K562 (cell line): ENCODE measurements around the gene NIPSNAP3A. TPM values are rescaled to one million over a fixed set of nuclear protein-coding genes. Genes with fewer than 3 reads are reported as not detected.
A peak's percentile ranks its signal among the peaks of the same experiment; 100 is the strongest.

Source experiments
- ATAC-seq: fragments of 200-7000 bp; cut with Tn5 transposase; 3 replicates; pipeline ENCODE4 v1.9.1; 2020; ENCODE audit warnings: moderate library complexity
- BruUV-seq: library from RNA; stranded (reverse); fragments of 400-500 nt; replicated peaks from 2 replicates; lab custom pipeline; 2021; lab: Mats Ljungman, UMichigan
- CTCF ChIA-PET: fragments of 300-600 bp; formaldehyde crosslinking; extraction: SDS; loops from one replicate; lab custom pipeline; 2021; ENCODE audit warnings: low intra/inter-chr PET ratio; lab: Yijun Ruan, JAX
- POLR2A ChIA-PET: fragments of 300-600, 350-650 bp; sonication (Branson Sonifier 250); formaldehyde crosslinking; extraction: SDS; loops from one replicate; lab custom pipeline; 2021; ENCODE audit warnings: antibody characterized with exemption, inconsistent platforms; lab: Yijun Ruan, JAX
- DNase-seq, 4 experiments: peaks; one replicate each; pipeline versions ENCODE4 v3.0.0 to v3.0.0-alpha.2; 2011 to 2018; ENCODE audit warnings: low spot score in 3 of 4, mixed read lengths in 3 of 4; ENCODE audit errors: extremely low read depth in 1 of 4
- FAIRE-seq: peaks from 2 replicates; lab custom pipeline; 2011; peaks lifted over from hg19 to GRCh38; lab: Jason Lieb, UNC
- H2AFZ ChIP-seq: 2 replicates; pipeline ENCODE4 v1.6.0; 2011; ENCODE audit warnings: low read depth, low read length, control low read depth, inconsistent platforms
- H3K27ac ChIP-seq: fragments of 200-600 bp; 3 replicates; pipeline ENCODE4 v1.8.0; 2011; ENCODE audit warnings: low read depth, mild to moderate bottlenecking, control low read depth, inconsistent platforms, low read length, moderate library complexity, mixed read lengths; ENCODE audit errors: extremely low read depth
- H3K27me3 ChIP-seq, 2 experiments: fragments of 300-600 bp in 1 of 2; 2 replicates in 1 of 2; 3 replicates in 1 of 2; pipeline versions ENCODE4 v1.6.0 to v1.8.0; 2011; ENCODE audit warnings: inconsistent platforms in 2 of 2, low read length in 2 of 2, mild to moderate bottlenecking in 1 of 2, mixed read lengths in 1 of 2, moderate library complexity in 1 of 2; ENCODE audit not compliant: control insufficient read depth in 2 of 2, insufficient read depth in 2 of 2
- H3K36me3 ChIP-seq: fragments of 300-600 bp; 3 replicates; pipeline ENCODE4 v1.8.0; 2011; ENCODE audit warnings: mild to moderate bottlenecking, low read length, inconsistent platforms; ENCODE audit not compliant: control insufficient read depth, insufficient read depth
- H3K4me1 ChIP-seq, 2 experiments: fragments of 200-600 bp in 1 of 2; replicated peaks in 1 of 2; 2 replicates in 1 of 2; 3 replicates in 1 of 2; pipeline versions ENCODE4 v1.5.1 to v1.8.0; 2011; ENCODE audit warnings: inconsistent platforms in 2 of 2, low read length in 2 of 2, mild to moderate bottlenecking in 1 of 2, mixed read lengths in 1 of 2, moderate library complexity in 1 of 2; ENCODE audit not compliant: control insufficient read depth in 2 of 2, insufficient read depth in 2 of 2
- H3K4me2 ChIP-seq: 2 replicates; pipeline ENCODE4 v1.6.1; 2011; ENCODE audit warnings: low read length, control low read depth, inconsistent platforms, mixed read lengths; ENCODE audit not compliant: insufficient read depth
- H3K4me3 ChIP-seq: fragments of 200-600 bp; sonication (generic), shearing (Covaris generic); 2 replicates; pipeline ENCODE4 v1.5.1; 2016; ENCODE audit warnings: control low read depth, inconsistent platforms
- H3K79me2 ChIP-seq: fragments of 200-600 bp; 3 replicates; pipeline ENCODE4 v1.8.0; 2011; ENCODE audit warnings: low read length, inconsistent platforms; ENCODE audit not compliant: control insufficient read depth, insufficient read depth
- H3K9ac ChIP-seq, 2 experiments: 2 replicates each; pipeline versions ENCODE4 v1.6.0 to v1.6.1; 2011; ENCODE audit warnings: low read depth in 2 of 2, low read length in 2 of 2, control low read depth in 1 of 2, inconsistent platforms in 1 of 2, mild to moderate bottlenecking in 1 of 2, mixed read lengths in 1 of 2; ENCODE audit not compliant: insufficient read depth in 1 of 2
- H3K9me1 ChIP-seq: one replicate; pipeline ENCODE4 v1.6.0; 2011; ENCODE audit warnings: inconsistent platforms, mild to moderate bottlenecking, low read length, moderate library complexity; ENCODE audit not compliant: control insufficient read depth, insufficient read depth
- H3K9me3 ChIP-seq: replicated peaks from 2 replicates; pipeline ENCODE4 v1.5.1; 2011; ENCODE audit warnings: low read depth, low read length, inconsistent platforms; ENCODE audit not compliant: control insufficient read depth, insufficient read depth
- H4K20me1 ChIP-seq: replicated peaks from 2 replicates; pipeline ENCODE4 v1.6.1; 2011; ENCODE audit warnings: low read length, inconsistent platforms, mixed read lengths; ENCODE audit not compliant: control insufficient read depth, insufficient read depth
- CTCF ChIP-seq, 3 experiments: IDR thresholded peaks in 2 of 3; conservative IDR thresholded peaks in 1 of 3; 2 replicates each; pipeline ENCODE4 v1.5.1; 2011 to 2012; ENCODE audit warnings: low read length in 3 of 3, mild to moderate bottlenecking in 3 of 3, control low read depth in 2 of 3, improper control_type of control experiment in 1 of 3, inconsistent platforms in 1 of 3, low read depth in 1 of 3, mixed read lengths in 1 of 3, moderate library complexity in 1 of 3; ENCODE audit not compliant: insufficient read depth in 2 of 3
- FOXK2 ChIP-seq, 2 experiments: fragments of 450-650 bp; IDR thresholded peaks in 1 of 2; conservative IDR thresholded peaks in 1 of 2; 2 replicates each; pipeline ENCODE4 v1.6.1; 2016; ENCODE audit warnings: low read depth in 2 of 2, mild to moderate bottlenecking in 1 of 2
- PTBP1 ChIP-seq: fragments of 200-400 bp; formaldehyde crosslinking; IDR thresholded peaks from 2 replicates; pipeline ENCODE4 v1.6.1; 2017; ENCODE audit warnings: low read depth, low read length
- RAD21 ChIP-seq, 2 experiments: fragments of 250-450 bp in 1 of 2; fragments of 450-650 bp in 1 of 2; sonication (Bioruptor Pico) in 1 of 2; formaldehyde crosslinking in 1 of 2; IDR thresholded peaks in 1 of 2; conservative IDR thresholded peaks in 1 of 2; 2 replicates each; pipeline versions ENCODE4 v1.4.0 to v1.8.0; 2020 to 2022; ENCODE audit warnings: mild to moderate bottlenecking in 2 of 2, moderate library complexity in 1 of 2
- REST ChIP-seq, 2 experiments: fragments of 450-650 bp; formaldehyde crosslinking in 1 of 2; IDR thresholded peaks; 2 replicates each; pipeline versions ENCODE4 v1.4.0 to v1.6.1; 2014 to 2020; ENCODE audit warnings: mild to moderate bottlenecking in 2 of 2, borderline replicate concordance in 1 of 2, low read depth in 1 of 2
- SMC3 ChIP-seq: conservative IDR thresholded peaks from 2 replicates; pipeline ENCODE4 v1.6.1; 2011; ENCODE audit warnings: low read depth, low read length, improper control_type of control experiment; ENCODE audit not compliant: insufficient read depth
- ZNF280A ChIP-seq: fragments of 450-650 bp; IDR thresholded peaks from 2 replicates; pipeline ENCODE4 v1.6.1; 2018; ENCODE audit warnings: mild to moderate bottlenecking, low read depth; ENCODE audit not compliant: partially characterized antibody
- WGBS: fragments of 100-300 bp; shearing (Covaris generic); methylation state at CpG from one replicate; pipeline ENCODE4 v1.1.6; 2016; ENCODE audit warnings: low coverage, mixed read lengths; ENCODE audit not compliant: insufficient coverage; ENCODE audit errors: missing lambda C conversion rate; 5-methylcytosine and 5-hydroxymethylcytosine counted together
- in situ Hi-C: fragments of 300-500 bp; cut with MboI; formaldehyde crosslinking; loops from 4 replicates; pipeline ENCODE4 v1.15.0; 2018; ENCODE audit warnings: inconsistent platforms, mixed read lengths
- intact Hi-C: fragments of 100-400 bp; cut with micrococcal nuclease; formaldehyde crosslinking; loops from 2 replicates; pipeline ENCODE4 v1.14.2; 2022
- polyA plus RNA-seq, 8 experiments: library from polyadenylated mRNA; depleted of rRNA in 4 of 8; stranded (reverse) in 5 of 8; unstranded in 3 of 8; fragments of >200 nt; fragmentation: Nextera tagmentation in 2 of 8; fragmentation: Illumina TruSeq in 1 of 8; extraction: Ambion mirVana in 2 of 8; extraction: Trizol in 1 of 8; gene quantifications; 2 replicates each; pipeline versions ENCODE4 v1.2.1 to v1.2.3, GENCODE V29; 2011 to 2014; ENCODE audit warnings: inconsistent platforms in 1 of 8, missing spikeins in 1 of 8
- total RNA-seq, 7 experiments: library from RNA; depleted of rRNA in 6 of 7; stranded (reverse); fragments of >200 nt in 6 of 7; fragmentation: Illumina TruSeq in 2 of 7; extraction: Trizol in 2 of 7; gene quantifications; 2 replicates each; pipeline versions ENCODE4 v1.2.1 to v1.2.3, GENCODE V29; 2011 to 2021; ENCODE audit warnings: low replicate concordance in 1 of 7

Gene NIPSNAP3A
- total and polyA plus RNA-seq, 9 of the 15 experiments (the other 6 are each of a cell fraction or from before 2014, with no cell fraction given), result 25.3 to 132 (median 40.5) TPM

GRCh38 chr9:104743376-104743985 lies 4.0 kb upstream of the NIPSNAP3A start:
- no peaks in the 10 kb centered on the region for H4K20me1 ChIP-seq
- no peak overlapping the region for H2AFZ ChIP-seq
- 15% methylated on average over 7 of the region's 7 CpGs for WGBS
- H3K27ac ChIP-seq, result no peak overlapping the region
- no peaks in the 10 kb centered on the region for H3K9me1 ChIP-seq
- H3K4me3 ChIP-seq, result no peak overlapping the region
- no peak overlapping the region for H3K4me2 ChIP-seq
- no peak overlapping the region for H3K9ac ChIP-seq
- in situ Hi-C loops, result no loop called here
- no peaks in the 10 kb centered on the region for H3K36me3 ChIP-seq
- POLR2A ChIA-PET, result no interaction called here
- CTCF ChIA-PET, result interaction anchor here (0.6 kb wide), 1 partner anchor 98 kb away, joined by 3 read pairs; no protein-coding TSS in a partner anchor
- H3K27me3 ChIP-seq, result no peaks in the 10 kb centered on the region
- FAIRE-seq (peak; percentile 74), DNase-seq (peak; percentile 49 to 82 (median 52)), ATAC-seq (peak; percentile 25)
- H3K79me2 ChIP-seq, result peaks cover 21% of the 10 kb centered on the region
- BruUV-seq, result no TSS peak
- H3K4me1 ChIP-seq, result peaks cover 13 to 16% of the 10 kb centered on the region in 2 experiments; a peak in 4 of 5 replicates
- intact Hi-C loops, result loop anchor here (2.0 to 10.0 kb wide), 3 partner anchors 61 to 371 kb away; no protein-coding TSS in a partner anchor
- no peaks in the 10 kb centered on the region for H3K9me3 ChIP-seq
- no peak for TF ChIP-seq ZNF280A
- peak; percentile 63; the same call in 1 of the 2 replicates for TF ChIP-seq REST (IDR thresholded peaks at IDR 0.05; ENCODE audit: borderline replicate concordance)
- TF ChIP-seq REST (CRISPR knock-in tag; IDR thresholded peaks at IDR 0.05; ENCODE audit: low read depth), result no peak
- TF ChIP-seq CTCF (IDR thresholded peaks at IDR 0.05 in 2 of 3, conservative IDR thresholded peaks at IDR 0.05 in 1 of 3; ENCODE audit: insufficient read depth in 2 of 3, low read depth in 1 of 3, low read length in 3 of 3), result peak; percentile 48 to 81 (median 73); a peak in 5 of 6 replicates
- 0 out of 4 replicates have a peak, but pooled peaks of 1 of the 2 experiments have one; percentile 24 for TF ChIP-seq FOXK2 (conservative IDR thresholded peaks at IDR 0.05 in 1 of 2, IDR thresholded peaks at IDR 0.05 in 1 of 2; ENCODE audit: low read depth in 2 of 2)
- TF ChIP-seq RAD21 (CRISPR knock-in tag; conservative IDR thresholded peaks at IDR 0.05 in 1 of 2, IDR thresholded peaks at IDR 0.05 in 1 of 2), result peak; percentile 88 to 89
- peak; percentile 64; the same call in 1 of the 2 replicates for TF ChIP-seq SMC3
- TF ChIP-seq PTBP1, result no peak
